OCI-LY7 (cell line): Measurements from ENCODE around the gene PLA2G2F.

Source experiments
- EZH2phosphoT487 ChIP-seq: fragments of 200-600 bp; sonication (generic); IDR thresholded peaks from 2 replicates; pipeline ENCODE4 v1.6.1; 2018; ENCODE audit warnings: low read depth, borderline replicate concordance, mild to moderate bottlenecking, mixed run types, antibody characterized with exemption, low read length, moderate library complexity, mixed read lengths
- TF ChIP-seq, protein P1 (sequence below): fragments of 200-600 bp; sonication (generic); conservative IDR thresholded peaks from 2 replicates; pipeline ENCODE4 v1.5.1; 2014; ENCODE audit warnings: mild to moderate bottlenecking, antibody characterized with exemption, low read length, moderate library complexity, mixed read lengths

DNA sequence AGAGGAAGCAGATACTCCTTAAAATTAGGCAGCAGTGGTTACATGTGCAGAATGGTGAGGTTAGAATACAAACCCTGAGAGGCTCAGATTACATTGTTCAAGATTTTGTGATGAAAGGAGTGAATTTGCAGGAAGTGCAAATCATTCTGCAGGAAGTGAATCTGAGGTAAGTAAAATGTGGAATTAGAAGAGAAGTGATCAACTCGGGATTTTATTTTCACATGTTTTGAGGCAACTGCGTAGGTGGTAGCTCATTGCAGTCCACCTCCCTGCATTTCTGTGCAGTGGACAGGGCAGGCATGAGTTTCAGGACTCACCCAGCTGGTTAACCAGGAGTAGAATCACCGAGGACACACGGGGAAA lies 49.3 kb downstream of the PLA2G2F start:
- TF ChIP-seq, protein P1, sequence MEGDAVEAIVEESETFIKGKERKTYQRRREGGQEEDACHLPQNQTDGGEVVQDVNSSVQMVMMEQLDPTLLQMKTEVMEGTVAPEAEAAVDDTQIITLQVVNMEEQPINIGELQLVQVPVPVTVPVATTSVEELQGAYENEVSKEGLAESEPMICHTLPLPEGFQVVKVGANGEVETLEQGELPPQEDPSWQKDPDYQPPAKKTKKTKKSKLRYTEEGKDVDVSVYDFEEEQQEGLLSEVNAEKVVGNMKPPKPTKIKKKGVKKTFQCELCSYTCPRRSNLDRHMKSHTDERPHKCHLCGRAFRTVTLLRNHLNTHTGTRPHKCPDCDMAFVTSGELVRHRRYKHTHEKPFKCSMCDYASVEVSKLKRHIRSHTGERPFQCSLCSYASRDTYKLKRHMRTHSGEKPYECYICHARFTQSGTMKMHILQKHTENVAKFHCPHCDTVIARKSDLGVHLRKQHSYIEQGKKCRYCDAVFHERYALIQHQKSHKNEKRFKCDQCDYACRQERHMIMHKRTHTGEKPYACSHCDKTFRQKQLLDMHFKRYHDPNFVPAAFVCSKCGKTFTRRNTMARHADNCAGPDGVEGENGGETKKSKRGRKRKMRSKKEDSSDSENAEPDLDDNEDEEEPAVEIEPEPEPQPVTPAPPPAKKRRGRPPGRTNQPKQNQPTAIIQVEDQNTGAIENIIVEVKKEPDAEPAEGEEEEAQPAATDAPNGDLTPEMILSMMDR: no peak
- TF ChIP-seq EZH2phosphoT487: no peak
